Measurements from ENCODE around the gene CNGB1. TPM values are rescaled to one million over a fixed set of nuclear protein-coding genes. Genes with fewer than 3 reads are reported as not detected.

CNGB1 gene
- total and polyA plus RNA-seq, 2 of the 13 experiments (the other 11 are each of a cell fraction or from before 2014, with no cell fraction given) = 0.02 to 0.15 TPM

DNA sequence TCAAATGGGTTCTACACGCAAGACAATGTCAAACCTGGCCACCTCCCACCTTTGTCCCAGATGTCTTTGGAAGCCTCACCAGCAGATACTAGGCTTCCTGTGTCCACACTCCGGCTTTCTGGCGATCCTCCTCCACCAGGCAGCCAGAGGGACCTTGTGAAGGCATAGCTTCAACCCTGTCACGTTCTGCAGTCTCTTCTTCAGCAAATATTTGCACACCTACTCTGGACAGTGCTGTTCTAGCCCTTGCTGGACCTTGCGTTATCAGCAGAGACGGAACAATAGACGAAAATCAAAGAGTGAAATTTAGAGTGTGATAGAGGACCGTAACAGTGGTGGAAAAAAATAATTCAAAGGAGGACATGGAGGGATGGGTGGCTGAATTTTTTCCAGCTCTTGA is 130.1 kb downstream of the CNGB1 start (continued):
- TF ChIP-seq TBP (CRISPR knock-in tag; IDR thresholded peaks at IDR 0.05) (no peak), ERF (CRISPR knock-in tag; IDR thresholded peaks at IDR 0.05) (peak; percentile 50; the same call in 1 of the 2 replicates), BCL3 (CRISPR knock-in tag; IDR thresholded peaks at IDR 0.05) (no peak), NFKB2 (CRISPR knock-in tag; IDR thresholded peaks at IDR 0.05; ENCODE audit: borderline replicate concordance) (no peak), ZNF7 (CRISPR knock-in tag; IDR thresholded peaks at IDR 0.05) (no peak), ZBTB20 (CRISPR knock-in tag; IDR thresholded peaks at IDR 0.05; ENCODE audit: borderline replicate concordance, low read depth) (0 out of 2 replicates have a peak, but pooled peaks have one; percentile 66), ZNF292 (CRISPR knock-in tag; IDR thresholded peaks at IDR 0.05; ENCODE audit: borderline replicate concordance, low read depth) (peak; percentile 83; the same call in 1 of the 2 replicates), ZNF17 (CRISPR knock-in tag; IDR thresholded peaks at IDR 0.05) (no peak), ZNF775 (CRISPR knock-in tag; IDR thresholded peaks at IDR 0.05; ENCODE audit: borderline replicate concordance) (no peak), YEATS2 (CRISPR knock-in tag; IDR thresholded peaks at IDR 0.05; ENCODE audit: borderline replicate concordance) (peak; percentile 51; the same call in 1 of the 2 replicates), PRDM15 (CRISPR knock-in tag; IDR thresholded peaks at IDR 0.05) (no peak), KDM5B (CRISPR knock-in tag; IDR thresholded peaks at IDR 0.05; ENCODE audit: borderline replicate concordance) (peak; percentile 16; the same call in 1 of the 2 replicates), HIC2 (CRISPR knock-in tag; IDR thresholded peaks at IDR 0.05; ENCODE audit: low read depth) (no peak), TOPORS (CRISPR knock-in tag; IDR thresholded peaks at IDR 0.05) (no peak), MEIS1 (CRISPR knock-in tag; IDR thresholded peaks at IDR 0.05; ENCODE audit: borderline replicate concordance) (peak; percentile 60; the same call in 1 of the 2 replicates), SRSF1 (optimal IDR thresholded peaks at IDR 0.05; ENCODE audit: low read depth, low read length) (no peak)
- TF ChIP-seq, protein P1, sequence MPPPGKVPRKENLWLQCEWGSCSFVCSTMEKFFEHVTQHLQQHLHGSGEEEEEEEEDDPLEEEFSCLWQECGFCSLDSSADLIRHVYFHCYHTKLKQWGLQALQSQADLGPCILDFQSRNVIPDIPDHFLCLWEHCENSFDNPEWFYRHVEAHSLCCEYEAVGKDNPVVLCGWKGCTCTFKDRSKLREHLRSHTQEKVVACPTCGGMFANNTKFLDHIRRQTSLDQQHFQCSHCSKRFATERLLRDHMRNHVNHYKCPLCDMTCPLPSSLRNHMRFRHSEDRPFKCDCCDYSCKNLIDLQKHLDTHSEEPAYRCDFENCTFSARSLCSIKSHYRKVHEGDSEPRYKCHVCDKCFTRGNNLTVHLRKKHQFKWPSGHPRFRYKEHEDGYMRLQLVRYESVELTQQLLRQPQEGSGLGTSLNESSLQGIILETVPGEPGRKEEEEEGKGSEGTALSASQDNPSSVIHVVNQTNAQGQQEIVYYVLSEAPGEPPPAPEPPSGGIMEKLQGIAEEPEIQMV (CRISPR knock-in tag; IDR thresholded peaks at IDR 0.05; ENCODE audit: low read depth) = peak; percentile 77; the same call in 1 of the 2 replicates
- TF ChIP-seq, protein P2, sequence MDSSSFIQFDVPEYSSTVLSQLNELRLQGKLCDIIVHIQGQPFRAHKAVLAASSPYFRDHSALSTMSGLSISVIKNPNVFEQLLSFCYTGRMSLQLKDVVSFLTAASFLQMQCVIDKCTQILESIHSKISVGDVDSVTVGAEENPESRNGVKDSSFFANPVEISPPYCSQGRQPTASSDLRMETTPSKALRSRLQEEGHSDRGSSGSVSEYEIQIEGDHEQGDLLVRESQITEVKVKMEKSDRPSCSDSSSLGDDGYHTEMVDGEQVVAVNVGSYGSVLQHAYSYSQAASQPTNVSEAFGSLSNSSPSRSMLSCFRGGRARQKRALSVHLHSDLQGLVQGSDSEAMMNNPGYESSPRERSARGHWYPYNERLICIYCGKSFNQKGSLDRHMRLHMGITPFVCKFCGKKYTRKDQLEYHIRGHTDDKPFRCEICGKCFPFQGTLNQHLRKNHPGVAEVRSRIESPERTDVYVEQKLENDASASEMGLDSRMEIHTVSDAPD (CRISPR knock-in tag; IDR thresholded peaks at IDR 0.05) = peak; percentile 81
- TF ChIP-seq, protein P3, sequence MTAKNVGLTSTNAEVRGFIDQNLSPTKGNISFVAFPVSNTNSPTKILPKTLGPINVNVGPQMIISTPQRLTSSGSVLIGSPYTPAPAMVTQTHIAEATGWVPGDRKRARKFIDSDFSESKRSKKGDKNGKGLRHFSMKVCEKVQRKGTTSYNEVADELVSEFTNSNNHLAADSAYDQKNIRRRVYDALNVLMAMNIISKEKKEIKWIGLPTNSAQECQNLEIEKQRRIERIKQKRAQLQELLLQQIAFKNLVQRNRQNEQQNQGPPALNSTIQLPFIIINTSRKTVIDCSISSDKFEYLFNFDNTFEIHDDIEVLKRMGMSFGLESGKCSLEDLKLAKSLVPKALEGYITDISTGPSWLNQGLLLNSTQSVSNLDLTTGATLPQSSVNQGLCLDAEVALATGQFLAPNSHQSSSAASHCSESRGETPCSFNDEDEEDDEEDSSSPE (CRISPR knock-in tag; IDR thresholded peaks at IDR 0.05) = no peak

Data from HepG2 (cell line).